Measurements from ENCODE around the gene CRYBA4. TPM values are rescaled to one million over a fixed set of nuclear protein-coding genes. Genes with fewer than 3 reads are reported as not detected.

The CRYBA4 gene
- total RNA-seq, 2 donors from 2014 or later, result 3.3 TPM; not detected in 1

GRCh38 chr22:26584010-26584409, 37.8 kb upstream of the CRYBA4 start:
- no peak for DNase-seq (ENCODE audit: low spot score)
- Histone ChIP-seq H3K4me3 (no peak overlapping the region), H3K36me3 (no peaks in the 10 kb centered on the region), H3K27me3 (replicated peaks; ENCODE audit: insufficient read depth) (no peaks in the 10 kb centered on the region), H3K27ac (no peak overlapping the region), H3K9me3 (no peaks in the 10 kb centered on the region), H3K4me1 (replicated peaks) (no peaks in the 10 kb centered on the region)
- 66% methylated on average over 4 of the region's 4 CpGs for WGBS
- TF ChIP-seq POLR2AphosphoS5 (IDR thresholded peaks at IDR 0.05) (no peak), CTCF (IDR thresholded peaks at IDR 0.05) (no peak), POLR2A (IDR thresholded peaks at IDR 0.05) (no peak)
- intact Hi-C loops (cut with DNase I), result no loop called here

- Histone ChIP-seq H3K36me3 (no peaks in the 10 kb centered on the region), H3K4me1 (replicated peaks) (no peaks in the 10 kb centered on the region), H3K27me3 (replicated peaks; ENCODE audit: insufficient read depth) (no peaks in the 10 kb centered on the region), H3K4me3 (no peak overlapping the region), H3K27ac (no peak overlapping the region), H3K9me3 (no peaks in the 10 kb centered on the region)
- no peak for TF ChIP-seq CTCF (IDR thresholded peaks at IDR 0.05)
- TF ChIP-seq POLR2A (IDR thresholded peaks at IDR 0.05), result no peak
- no peak for TF ChIP-seq POLR2AphosphoS5 (IDR thresholded peaks at IDR 0.05)
- no peak for DNase-seq (ENCODE audit: low spot score)
- 55% methylated on average over 11 of the region's 11 CpGs for WGBS
- intact Hi-C loops (cut with DNase I), result loop anchor here (5.0 kb wide), 1 partner anchor 103 kb away; the partner anchor contains the start of genes HPS4 and SRRD
Measured at GRCh38 chr22:26585104-26585790, 36.5 kb upstream of the CRYBA4 start.

GRCh38 chr22:26586556-26587325, 35.0 kb upstream of the CRYBA4 start:
- H3K4me3 ChIP-seq, result no peak overlapping the region
- 68% methylated on average over 11 of the region's 11 CpGs for WGBS
- intact Hi-C loops (cut with DNase I), result loop anchor here (5.0 kb wide), 1 partner anchor 104 kb away; the partner anchor contains the start of genes HPS4 and SRRD

GRCh38 chr22:26587991-26588613, 33.7 kb upstream of the CRYBA4 start:
- H3K27ac ChIP-seq, result no peak overlapping the region
- no peak overlapping the region for H3K4me3 ChIP-seq
- TF ChIP-seq POLR2AphosphoS5 (IDR thresholded peaks at IDR 0.05), result no peak
- 94% methylated on average over 4 of the region's 4 CpGs for WGBS
- no peaks in the 10 kb centered on the region for H3K36me3 ChIP-seq
- no peaks in the 10 kb centered on the region for H3K9me3 ChIP-seq
- intact Hi-C loops (cut with DNase I), result loop anchor here (5.0 kb wide), 1 partner anchor 106 kb away; the partner anchor contains the start of genes HPS4 and SRRD
- H3K4me1 ChIP-seq (replicated peaks), result no peaks in the 10 kb centered on the region
- no peaks in the 10 kb centered on the region for H3K27me3 ChIP-seq (replicated peaks; ENCODE audit: insufficient read depth)
- DNase-seq (ENCODE audit: low spot score), result no peak

More at GRCh38 chr22:26586556-26587325, 35.0 kb upstream of the CRYBA4 start:
- H3K4me1 ChIP-seq (replicated peaks), result no peaks in the 10 kb centered on the region
- H3K36me3 ChIP-seq, result no peaks in the 10 kb centered on the region
- no peak for DNase-seq (ENCODE audit: low spot score)
- TF ChIP-seq CTCF (IDR thresholded peaks at IDR 0.05) (no peak), POLR2A (IDR thresholded peaks at IDR 0.05) (no peak), POLR2AphosphoS5 (IDR thresholded peaks at IDR 0.05) (peak; percentile 8)
- H3K9me3 ChIP-seq, result no peaks in the 10 kb centered on the region
- no peaks in the 10 kb centered on the region for H3K27me3 ChIP-seq (replicated peaks; ENCODE audit: insufficient read depth)
- H3K27ac ChIP-seq, result no peak overlapping the region

- WGBS, result 59% methylated on average over 14 of the region's 14 CpGs
- peak overlapping the region; percentile 80 to 89 for H3K4me3 ChIP-seq
- DNase-seq (ENCODE audit: low spot score), result no peak
- no peaks in the 10 kb centered on the region for H3K9me3 ChIP-seq
- peak overlapping the region; percentile 80 for H3K27ac ChIP-seq
- H3K36me3 ChIP-seq, result no peaks in the 10 kb centered on the region
- intact Hi-C loops (cut with DNase I), result loop anchor here (5.0 kb wide), 1 partner anchor 107 kb away; the partner anchor contains the start of genes HPS4 and SRRD
- TF ChIP-seq POLR2AphosphoS5 (IDR thresholded peaks at IDR 0.05), result no peak
- no peak for TF ChIP-seq CTCF (IDR thresholded peaks at IDR 0.05)
- TF ChIP-seq POLR2A (IDR thresholded peaks at IDR 0.05), result no peak
- H3K4me1 ChIP-seq (replicated peaks), result no peaks in the 10 kb centered on the region
- H3K27me3 ChIP-seq (replicated peaks; ENCODE audit: insufficient read depth), result no peaks in the 10 kb centered on the region
Measured at GRCh38 chr22:26588729-26589366, 32.9 kb upstream of the CRYBA4 start.
